ENCODE results near the gene TMEM187.

The TMEM187 gene

DNA sequence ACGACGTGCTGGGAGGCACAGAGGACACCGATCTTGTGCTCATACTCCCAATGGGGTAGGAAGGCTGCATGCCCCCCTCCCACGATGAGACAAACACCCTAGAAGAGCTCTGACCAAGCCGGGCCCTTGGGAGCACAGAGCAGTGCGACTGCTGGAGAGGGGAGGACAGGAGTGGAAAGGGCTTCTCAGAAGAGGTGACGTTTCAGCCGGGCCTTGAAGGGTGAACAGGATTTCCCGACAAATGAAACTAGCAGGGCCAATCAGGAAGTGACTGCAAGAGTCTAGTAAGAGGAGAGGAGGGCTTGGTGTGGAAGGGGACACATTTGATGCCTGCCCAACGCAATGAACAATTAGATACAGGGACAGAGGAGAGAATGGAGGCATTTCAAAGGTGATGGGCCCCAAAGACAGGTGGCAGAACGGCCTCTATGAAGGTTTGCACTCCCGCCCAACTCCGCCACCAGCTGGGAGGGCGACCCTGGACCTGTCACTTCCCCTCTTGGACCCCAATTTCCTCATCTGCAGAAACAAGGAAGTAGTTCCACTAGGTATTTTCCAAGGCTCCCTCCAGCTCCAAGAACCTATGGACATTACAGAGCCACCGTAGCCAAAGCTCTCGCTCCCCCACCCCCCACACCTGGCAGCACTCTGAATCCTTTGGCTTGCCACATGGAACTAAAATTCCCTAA is 4.9 kb upstream of the TMEM187 start:
- H3K4me1 Mint-ChIP-seq = peaks cover 31% of the 10 kb centered on the region
- no peaks in the 10 kb centered on the region for H3K9me3 Mint-ChIP-seq
- H3K36me3 Mint-ChIP-seq = peaks cover 23% of the 10 kb centered on the region
- CTCF ChIA-PET = interaction anchor here (0.6 to 4.0 kb wide), 5 partner anchors 17 to 267 kb away, joined by 3 to 26 read pairs (median 3); no protein-coding TSS in a partner anchor
- H3K27ac Mint-ChIP-seq = peak overlapping the region; percentile 100
- H3K27me3 Mint-ChIP-seq = no peaks in the 10 kb centered on the region
- H3K4me3 Mint-ChIP-seq = peak overlapping the region; percentile 100
- peak; percentile 61 for DNase-seq

DNA sequence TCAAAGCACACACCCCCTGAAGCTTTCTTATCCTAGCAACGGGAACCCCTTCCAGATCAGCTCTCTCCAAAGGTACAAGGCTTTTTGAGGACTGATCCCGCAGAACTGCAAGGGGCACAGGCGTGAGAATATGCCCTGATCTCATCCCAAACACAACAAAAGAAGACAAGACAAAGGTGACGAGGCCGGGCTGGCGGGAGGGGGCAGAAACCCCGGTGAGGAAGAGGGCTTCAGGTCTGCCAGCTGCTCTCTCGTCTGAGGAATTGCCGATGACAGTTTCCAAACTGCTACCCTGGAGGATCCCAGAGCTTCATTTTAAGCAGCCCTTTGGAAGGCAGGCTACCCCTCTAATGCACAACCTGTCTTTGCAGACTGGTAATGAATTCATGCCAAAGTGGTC is 4.3 kb upstream of the TMEM187 start:
- CTCF ChIA-PET = interaction anchor here (0.6 to 4.0 kb wide), 5 partner anchors 17 to 267 kb away, joined by 3 to 26 read pairs (median 3); no protein-coding TSS in a partner anchor
- Mint-ChIP-seq H3K4me1 (peaks cover 34% of the 10 kb centered on the region), H3K9me3 (no peaks in the 10 kb centered on the region), H3K27ac (peak overlapping the region; percentile 100), H3K27me3 (no peaks in the 10 kb centered on the region), H3K36me3 (peaks cover 25% of the 10 kb centered on the region), H3K4me3 (peak overlapping the region; percentile 100)
- DNase-seq = no peak

DNA sequence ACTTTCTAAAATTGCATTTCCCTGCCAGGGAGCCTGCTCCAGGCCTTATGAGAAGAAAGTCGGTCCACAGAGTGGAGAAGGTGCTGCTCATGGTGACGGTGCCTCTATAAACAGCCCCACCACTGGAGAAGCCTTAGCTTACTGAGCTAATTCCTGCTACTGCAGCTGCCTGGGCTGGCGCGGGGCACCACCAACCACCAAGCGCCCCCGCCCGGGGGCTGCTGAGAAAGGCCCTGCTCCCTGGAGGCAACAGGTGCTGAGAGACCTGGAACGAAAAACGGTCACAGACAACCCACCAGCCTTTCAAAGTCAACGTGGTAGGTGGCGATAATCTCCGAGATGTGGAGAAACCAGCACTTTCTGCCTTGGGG is 3.8 kb upstream of the TMEM187 start:
- Mint-ChIP-seq H3K4me3 (peak overlapping the region; percentile 100), H3K4me1 (peaks cover 38% of the 10 kb centered on the region), H3K27ac (peak overlapping the region; percentile 100), H3K9me3 (no peaks in the 10 kb centered on the region), H3K36me3 (peaks cover 25% of the 10 kb centered on the region), H3K27me3 (no peaks in the 10 kb centered on the region)
- DNase-seq = peak; percentile 69
- CTCF ChIA-PET = interaction anchor here (0.6 to 4.0 kb wide), 4 partner anchors 20 to 205 kb away, joined by 3 to 26 read pairs (median 3); no protein-coding TSS in a partner anchor

DNA sequence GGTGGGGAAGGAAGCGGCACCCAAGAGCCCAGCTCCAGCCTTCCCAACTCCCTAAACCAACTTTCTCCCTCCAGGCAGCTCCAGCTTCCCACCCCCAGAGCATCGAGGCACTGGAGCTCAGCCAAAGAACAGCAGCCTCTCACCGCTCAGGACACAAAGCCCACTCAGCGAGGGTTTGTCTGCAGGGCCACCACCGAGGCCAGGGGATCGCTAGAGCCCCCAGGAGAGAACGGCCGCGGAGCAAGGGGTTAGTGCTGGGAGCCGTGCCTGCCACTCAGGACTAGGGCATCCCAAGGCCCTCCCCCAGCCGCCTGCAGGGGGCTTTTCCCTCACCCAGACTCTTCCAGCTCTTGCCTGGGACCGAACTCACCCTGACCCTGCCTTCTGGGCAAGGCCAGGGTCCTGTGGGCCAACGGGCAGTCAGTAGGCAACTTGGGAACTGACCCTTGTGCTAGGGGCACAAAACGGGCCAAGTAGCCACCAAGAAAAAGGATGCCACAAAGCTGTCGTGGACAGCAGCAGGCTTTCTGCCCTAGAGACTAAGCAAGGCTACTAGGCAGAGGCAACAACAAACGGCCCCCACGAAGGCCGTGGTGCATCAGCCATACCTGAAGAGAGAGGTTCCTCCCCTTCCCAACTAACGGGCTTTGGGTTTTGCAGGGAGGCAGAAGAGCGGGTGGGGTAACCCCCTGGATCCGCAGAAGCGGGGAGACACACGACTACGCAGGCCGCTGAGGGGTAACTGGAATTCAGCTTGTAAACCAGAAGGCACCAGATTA is 3.2 kb upstream of the TMEM187 start:
- H3K4me1 Mint-ChIP-seq = peaks cover 41% of the 10 kb centered on the region
- H3K27me3 Mint-ChIP-seq = no peaks in the 10 kb centered on the region
- CTCF ChIA-PET = interaction anchor here (0.7 to 4.0 kb wide), 3 partner anchors 21 to 60 kb away, joined by 3 to 26 read pairs (median 3); no protein-coding TSS in a partner anchor
- no peaks in the 10 kb centered on the region for H3K9me3 Mint-ChIP-seq
- DNase-seq = no peak
- H3K27ac Mint-ChIP-seq = peak overlapping the region; percentile 100
- peaks cover 25% of the 10 kb centered on the region for H3K36me3 Mint-ChIP-seq
- H3K4me3 Mint-ChIP-seq = peak overlapping the region; percentile 100

DNA sequence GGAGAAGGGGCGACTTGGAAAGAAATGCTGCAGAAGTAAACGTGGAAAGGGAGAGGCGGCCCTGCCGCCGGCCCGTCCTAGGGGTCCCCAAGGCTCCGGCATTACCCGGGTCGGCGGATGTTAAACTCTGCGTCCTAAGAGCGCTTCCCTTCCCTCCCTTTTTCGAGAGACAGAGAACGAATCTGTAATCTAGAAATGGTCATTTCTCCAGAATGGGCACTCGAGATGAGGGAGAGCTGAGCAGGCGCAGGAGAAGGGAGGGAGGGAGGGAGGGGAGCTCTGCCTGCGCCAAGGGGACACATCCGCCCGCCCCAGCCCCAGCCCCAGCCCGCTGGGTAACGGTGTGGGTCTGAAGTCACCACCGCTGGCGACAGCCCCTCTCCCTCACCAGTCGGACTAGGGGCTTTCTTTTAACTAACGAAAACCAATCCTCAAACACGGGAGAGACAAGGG is 2.6 kb upstream of the TMEM187 start:
- Mint-ChIP-seq H3K27ac (peak overlapping the region; percentile 100), H3K4me1 (peaks cover 47% of the 10 kb centered on the region), H3K9me3 (no peaks in the 10 kb centered on the region), H3K36me3 (peaks cover 29% of the 10 kb centered on the region), H3K4me3 (peak overlapping the region; percentile 100), H3K27me3 (no peaks in the 10 kb centered on the region)
- CTCF ChIA-PET = interaction anchor here (4.0 kb wide), 1 partner anchor 21 kb away, joined by 26 read pairs; no protein-coding TSS in a partner anchor
- no peak for DNase-seq

DNA sequence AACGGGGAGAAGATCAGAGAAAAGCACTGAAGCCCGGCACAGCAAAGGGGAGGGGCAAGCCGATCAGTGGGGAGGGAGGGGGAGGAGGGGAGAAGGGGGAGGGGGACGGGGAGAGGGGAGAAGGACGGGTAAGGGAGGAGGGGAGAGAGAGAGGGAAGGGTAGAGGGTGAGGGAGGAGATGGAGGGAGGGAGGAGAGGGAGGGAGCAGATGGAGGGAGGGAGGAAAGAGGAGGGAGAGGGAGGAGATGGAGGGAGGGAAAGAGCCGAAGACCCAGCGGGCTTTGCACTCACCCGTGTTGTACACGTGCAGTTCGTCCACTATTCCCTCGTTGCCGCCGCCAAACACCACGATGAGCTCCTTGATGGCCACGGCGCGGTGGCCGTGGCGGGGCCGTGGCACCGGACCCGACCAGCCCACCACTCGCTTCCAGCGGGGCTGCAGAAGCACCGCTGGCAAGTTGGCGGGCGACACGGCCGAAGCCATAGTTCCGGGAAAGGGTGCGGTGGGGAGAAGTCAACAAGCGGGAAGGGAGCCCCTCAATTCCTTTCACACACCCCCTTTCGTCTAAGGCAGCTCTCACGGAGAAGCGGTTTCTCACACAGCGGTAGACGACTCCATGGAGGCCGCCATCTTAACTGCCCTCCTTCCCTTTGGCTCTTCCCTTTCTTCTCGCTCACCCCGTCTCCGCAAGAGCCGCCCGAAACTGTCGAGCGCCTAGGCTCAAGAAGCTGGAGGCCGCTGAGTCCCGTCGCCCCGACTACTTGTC is 2.0 kb upstream of the TMEM187 start:
- Mint-ChIP-seq H3K4me3 (peak overlapping the region; percentile 100), H3K9me3 (no peaks in the 10 kb centered on the region), H3K27ac (peak overlapping the region; percentile 100), H3K36me3 (peaks cover 29% of the 10 kb centered on the region), H3K4me1 (peaks cover 44% of the 10 kb centered on the region), H3K27me3 (no peaks in the 10 kb centered on the region)
- DNase-seq = peak; percentile 59
- CTCF ChIA-PET = interaction anchor here (0.9 kb wide), 1 partner anchor 11 kb away, joined by 4 read pairs; no protein-coding TSS in a partner anchor

DNA sequence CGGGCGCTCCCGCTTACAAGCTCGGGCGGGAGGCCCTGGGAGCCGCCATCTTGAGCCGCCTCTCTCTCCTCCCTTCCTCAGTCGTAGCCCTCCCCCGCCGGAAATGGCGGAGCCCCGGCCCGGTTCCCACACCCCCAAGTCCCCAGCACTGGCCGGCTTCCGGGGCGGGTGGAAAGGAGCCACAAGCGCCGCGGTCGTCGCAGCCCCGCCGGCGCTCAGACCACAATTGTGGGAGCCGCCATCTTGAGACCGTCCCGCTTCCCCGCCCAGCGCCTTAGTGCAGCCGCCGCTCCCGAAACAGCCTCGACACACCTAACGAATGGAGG is 1.5 kb upstream of the TMEM187 start:
- DNase-seq = peak; percentile 90
- H3K36me3 Mint-ChIP-seq = peaks cover 31% of the 10 kb centered on the region
- H3K9me3 Mint-ChIP-seq = no peaks in the 10 kb centered on the region
- peak overlapping the region; percentile 100 for H3K4me3 Mint-ChIP-seq
- H3K27ac Mint-ChIP-seq = peak overlapping the region; percentile 100
- H3K27me3 Mint-ChIP-seq = no peaks in the 10 kb centered on the region
- CTCF ChIA-PET = interaction anchor here (0.9 kb wide), 1 partner anchor 10 kb away, joined by 4 read pairs; no protein-coding TSS in a partner anchor
- peaks cover 44% of the 10 kb centered on the region for H3K4me1 Mint-ChIP-seq

DNA sequence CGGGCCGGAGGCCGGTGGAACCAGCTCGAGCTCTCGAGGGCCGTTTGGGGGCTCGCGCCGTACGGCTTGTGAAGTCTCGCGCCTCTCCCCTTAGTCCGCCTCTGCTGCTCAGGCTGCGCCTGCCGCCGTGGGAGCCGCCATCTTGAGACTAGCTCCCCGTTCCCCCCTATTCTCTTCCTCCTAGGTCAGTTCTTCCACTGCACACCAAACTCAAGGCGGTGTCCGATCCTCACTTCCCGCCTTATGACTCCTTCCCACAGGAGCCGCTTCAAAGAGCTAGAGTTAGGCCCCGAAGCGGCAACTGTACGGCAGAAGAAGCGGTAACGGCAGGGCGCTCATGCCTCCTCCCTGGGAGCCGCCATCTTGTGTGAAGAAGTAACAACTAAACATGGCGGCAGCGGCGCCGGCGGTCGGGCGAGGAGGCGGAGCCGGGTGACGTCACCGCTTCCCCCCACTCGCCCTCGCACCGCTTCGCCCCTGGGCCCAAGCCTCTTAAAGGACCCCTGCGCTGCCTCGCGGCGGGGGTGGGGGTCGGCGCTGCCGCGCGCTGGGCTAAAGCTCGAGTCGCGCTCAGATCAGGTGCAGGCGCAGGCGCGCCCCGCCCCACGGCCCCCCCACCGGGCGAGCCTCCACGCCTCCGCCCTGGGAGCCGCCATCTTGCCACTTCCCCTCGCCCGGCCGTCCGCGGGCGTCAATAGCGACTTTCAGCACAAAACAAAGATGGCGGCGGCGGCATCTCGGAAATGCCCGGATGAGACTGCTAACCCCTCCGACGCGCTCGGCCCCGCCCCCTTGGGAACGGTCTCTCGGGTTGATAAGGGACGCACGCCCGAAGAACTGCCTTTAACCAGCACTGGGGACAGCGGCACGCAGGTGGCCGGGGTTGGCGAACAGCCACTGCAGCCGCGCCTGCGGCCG is 845 bp upstream of the TMEM187 start, which contains the start of gene HCFC1:
TSS of gene HCFC1 (minus strand) at position 369 of the 918 bp plus-strand sequence. CDS start 978 bp downstream, outside the sequence.
- Mint-ChIP-seq H3K4me1 (peaks cover 38% of the 10 kb centered on the region), H3K4me3 (peak within 1 kb of the TSS; percentile 100), H3K9me3 (no peaks in the 10 kb centered on the region), H3K27ac (peak within 1 kb of the TSS; percentile 100), H3K27me3 (no peaks in the 10 kb centered on the region), H3K36me3 (peaks cover 31% of the 10 kb centered on the region)
- peak; percentile 92 for DNase-seq
- CTCF ChIA-PET = interaction anchor here (0.9 kb wide), 1 partner anchor 10 kb away, joined by 4 read pairs; no protein-coding TSS in a partner anchor

DNA sequence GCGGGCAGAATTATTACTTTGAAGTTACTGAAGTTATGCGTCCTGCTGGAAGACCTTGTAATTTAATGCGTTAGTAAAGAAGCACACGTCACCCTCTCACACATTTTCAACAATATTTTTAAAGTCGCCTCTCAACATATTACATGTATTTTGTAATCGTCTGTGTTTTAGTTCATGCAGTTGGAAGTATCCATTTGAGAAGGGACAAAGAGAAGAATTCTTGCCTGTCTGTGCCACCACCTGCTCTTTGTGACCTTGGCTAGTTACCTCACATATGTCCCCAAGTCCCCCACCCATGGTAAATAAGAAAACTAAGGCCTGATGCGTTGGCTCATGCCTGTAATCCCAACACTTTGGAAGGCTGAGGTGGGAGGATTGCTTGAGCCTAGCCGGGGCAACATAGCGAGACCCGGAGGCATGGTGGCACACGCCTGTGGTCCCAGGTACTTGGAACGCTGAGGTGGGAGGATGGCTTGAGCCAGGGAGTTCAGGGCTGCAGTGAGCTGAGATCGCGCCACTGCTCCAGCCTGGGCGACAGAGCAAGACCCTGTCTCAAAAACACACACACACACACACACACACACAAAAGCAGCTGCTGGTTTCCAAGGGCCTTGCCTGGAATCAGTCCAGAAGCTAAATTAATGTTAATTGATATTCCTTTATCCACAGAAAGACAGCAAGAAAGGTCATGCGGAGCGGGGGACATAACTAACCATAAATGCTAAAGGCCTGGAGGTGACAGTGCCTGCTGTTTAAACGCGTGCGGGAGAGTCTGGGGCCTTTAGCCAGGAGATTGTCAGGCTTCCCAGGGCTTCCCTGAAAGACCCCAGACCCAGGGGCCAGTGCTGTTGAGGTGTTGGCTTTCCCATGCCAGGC is 811 bp downstream of the TMEM187 start:
- no peak for DNase-seq
- Mint-ChIP-seq H3K4me3 (peak overlapping the region; percentile 89), H3K4me1 (peaks cover 23% of the 10 kb centered on the region), H3K9me3 (no peaks in the 10 kb centered on the region), H3K27me3 (no peaks in the 10 kb centered on the region), H3K36me3 (peaks cover 19% of the 10 kb centered on the region), H3K27ac (peak overlapping the region; percentile 99)
- CTCF ChIA-PET = interaction anchor here (0.6 to 1.3 kb wide), 2 partner anchors 11 to 48 kb away, joined by 3 read pairs; no protein-coding TSS in a partner anchor

DNA sequence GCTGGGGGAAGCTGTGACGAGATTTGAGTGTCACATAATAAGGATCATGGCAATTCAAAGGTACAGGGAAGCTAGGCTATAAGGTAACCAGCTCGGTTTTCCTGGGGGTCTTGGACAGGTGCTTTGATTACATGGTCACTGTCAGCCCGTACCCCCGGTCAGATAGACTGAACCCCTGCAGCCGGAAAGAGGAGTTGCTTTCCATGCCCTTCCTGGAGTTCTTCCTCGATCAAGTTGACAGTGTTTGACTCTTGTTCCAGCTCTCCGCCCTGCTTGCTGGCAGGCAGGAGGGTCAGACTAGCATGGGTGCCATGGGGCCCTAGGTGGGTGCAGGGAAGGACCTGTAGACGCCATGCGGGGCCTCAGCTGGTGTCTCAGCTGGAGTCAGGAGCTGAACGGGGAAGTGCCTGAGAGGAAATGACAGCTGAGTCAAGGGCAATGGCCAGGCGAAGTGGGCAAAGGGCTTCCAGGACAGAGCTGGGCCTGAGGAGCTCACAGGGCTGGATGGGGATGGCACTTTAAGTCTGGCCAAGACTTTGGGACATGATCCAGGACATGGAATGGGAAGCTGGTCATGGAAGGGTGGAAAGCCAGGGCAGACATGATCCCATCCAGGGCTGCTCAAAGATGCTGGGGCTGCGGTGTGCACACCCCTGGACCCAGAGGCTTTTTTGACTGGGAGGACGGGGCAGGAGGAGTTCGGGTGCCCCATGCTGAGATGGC is 1.6 kb downstream of the TMEM187 start:
- peaks cover 15% of the 10 kb centered on the region for H3K36me3 Mint-ChIP-seq

DNA sequence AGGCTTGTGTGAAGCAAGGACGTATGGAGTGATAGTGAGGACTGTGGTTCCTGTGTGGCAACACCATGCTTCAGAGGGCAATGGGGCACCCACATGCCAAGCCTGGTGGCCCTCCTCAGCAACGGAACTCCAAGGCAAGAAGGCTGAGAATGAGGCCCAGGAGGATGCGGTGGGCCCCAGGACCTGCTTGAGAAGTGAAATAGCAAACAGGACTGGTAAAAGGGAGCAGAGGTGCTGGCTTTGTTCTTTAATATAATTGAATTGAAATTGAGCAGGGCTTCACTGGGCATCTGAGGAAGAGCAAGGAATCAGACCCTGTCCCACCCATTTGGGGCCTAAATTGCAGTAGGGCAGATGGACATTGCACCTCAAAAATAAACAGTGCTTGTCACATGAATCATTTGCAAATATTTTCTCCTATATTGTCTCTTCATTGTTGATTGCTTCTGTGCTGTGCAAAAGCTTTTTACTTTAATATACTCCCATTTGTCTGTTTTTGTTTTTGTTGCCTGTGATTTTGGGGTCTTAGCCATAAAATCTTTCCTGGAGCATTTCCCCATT is 2.3 kb downstream of the TMEM187 start:
- no peak for DNase-seq
- Mint-ChIP-seq H3K36me3 (peaks cover 10% of the 10 kb centered on the region), H3K4me3 (no peak overlapping the region), H3K4me1 (peaks cover 23% of the 10 kb centered on the region), H3K27ac (peak overlapping the region; percentile 99), H3K9me3 (no peaks in the 10 kb centered on the region), H3K27me3 (no peaks in the 10 kb centered on the region)
- CTCF ChIA-PET = interaction anchor here (1.3 kb wide), 1 partner anchor 9 kb away, joined by 3 read pairs; no protein-coding TSS in a partner anchor

More for the DNA sequence above, 1.6 kb downstream of the TMEM187 start:
- H3K27ac Mint-ChIP-seq = peak overlapping the region; percentile 99
- no peak for DNase-seq
- peaks cover 23% of the 10 kb centered on the region for H3K4me1 Mint-ChIP-seq
- H3K9me3 Mint-ChIP-seq = no peaks in the 10 kb centered on the region
- CTCF ChIA-PET = interaction anchor here (0.6 to 1.3 kb wide), 2 partner anchors 10 to 49 kb away, joined by 3 read pairs; no protein-coding TSS in a partner anchor
- H3K27me3 Mint-ChIP-seq = no peaks in the 10 kb centered on the region
- H3K4me3 Mint-ChIP-seq = peak overlapping the region; percentile 89

All from activated naive CD4-positive, alpha-beta T cell treated with anti-CD3 and anti-CD28 coated beads, Interleukin-2, amount 10 ng/mL, durations not matched to agents 7 days and 5 days (primary cell).